ENCODE results near the gene FBXL7. TPM values are rescaled to one million over a fixed set of nuclear protein-coding genes. Genes with fewer than 3 reads are reported as not detected.
A peak's percentile ranks its signal among the peaks of the same experiment; 100 is the strongest.

Gene FBXL7
- polyA plus RNA-seq, 1 donor (not counting 4 experiments of a cell fraction or from before 2014, with no cell fraction given) = 0.22 TPM

DNA sequence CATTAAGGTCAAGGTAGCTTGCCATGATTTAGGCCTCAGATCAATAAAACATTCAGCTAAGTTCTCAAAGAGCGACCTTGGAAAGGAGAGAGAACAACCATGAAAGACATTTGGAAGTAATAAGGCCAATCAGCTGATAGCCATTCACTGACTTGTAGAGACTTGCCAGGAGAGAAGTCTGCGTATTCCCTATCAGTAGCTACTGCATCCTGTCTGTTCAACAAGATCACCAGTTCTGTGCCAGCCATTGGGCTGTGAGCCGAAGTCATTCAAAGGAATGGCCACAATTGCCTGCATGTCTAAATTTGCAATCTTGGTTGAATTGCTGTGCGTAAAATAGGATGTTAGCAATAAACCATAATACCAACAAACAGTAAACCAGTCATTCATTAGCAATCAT is 219.8 kb downstream of the FBXL7 start:
- no peaks in the 10 kb centered on the region for H3K27me3 ChIP-seq (ENCODE audit: control insufficient read depth, extremely low read depth, insufficient read depth, low read length)
- dilution Hi-C loops (cut with MboI; ENCODE audit: extremely low pct_ligation_motif_present, low sequenced_read_pairs) = no loop called here
- no peak overlapping the region for H3K4me2 ChIP-seq (ENCODE audit: control insufficient read depth, extremely low read depth, insufficient read depth, low read depth, low read length)
- H3K4me1 ChIP-seq (ENCODE audit: control insufficient read depth, extremely low read depth, insufficient read depth, low read length) = no peaks in the 10 kb centered on the region
- no peaks in the 10 kb centered on the region for H3K9me1 ChIP-seq (ENCODE audit: control insufficient read depth, extremely low read depth, insufficient read depth, low read length)
- DNase-seq (ENCODE audit: low read depth, low spot score) (no peak), FAIRE-seq (no peak)
- no peak overlapping the region for H3K9ac ChIP-seq (ENCODE audit: control insufficient read depth, extremely low read depth, insufficient read depth, low read length)
- TF ChIP-seq EZH2 (IDR thresholded peaks at IDR 0.05; ENCODE audit: low read length) = no peak
- TF ChIP-seq, protein P1, sequence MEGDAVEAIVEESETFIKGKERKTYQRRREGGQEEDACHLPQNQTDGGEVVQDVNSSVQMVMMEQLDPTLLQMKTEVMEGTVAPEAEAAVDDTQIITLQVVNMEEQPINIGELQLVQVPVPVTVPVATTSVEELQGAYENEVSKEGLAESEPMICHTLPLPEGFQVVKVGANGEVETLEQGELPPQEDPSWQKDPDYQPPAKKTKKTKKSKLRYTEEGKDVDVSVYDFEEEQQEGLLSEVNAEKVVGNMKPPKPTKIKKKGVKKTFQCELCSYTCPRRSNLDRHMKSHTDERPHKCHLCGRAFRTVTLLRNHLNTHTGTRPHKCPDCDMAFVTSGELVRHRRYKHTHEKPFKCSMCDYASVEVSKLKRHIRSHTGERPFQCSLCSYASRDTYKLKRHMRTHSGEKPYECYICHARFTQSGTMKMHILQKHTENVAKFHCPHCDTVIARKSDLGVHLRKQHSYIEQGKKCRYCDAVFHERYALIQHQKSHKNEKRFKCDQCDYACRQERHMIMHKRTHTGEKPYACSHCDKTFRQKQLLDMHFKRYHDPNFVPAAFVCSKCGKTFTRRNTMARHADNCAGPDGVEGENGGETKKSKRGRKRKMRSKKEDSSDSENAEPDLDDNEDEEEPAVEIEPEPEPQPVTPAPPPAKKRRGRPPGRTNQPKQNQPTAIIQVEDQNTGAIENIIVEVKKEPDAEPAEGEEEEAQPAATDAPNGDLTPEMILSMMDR (optimal IDR thresholded peaks at IDR 0.05 in 1 of 3, IDR thresholded peaks at IDR 0.05 in 1 of 3, conservative IDR thresholded peaks at IDR 0.05 in 1 of 3; ENCODE audit: extremely low read depth in 1 of 3, insufficient read depth in 2 of 3, low read length in 3 of 3) = no peak
- no peaks in the 10 kb centered on the region for H3K79me2 ChIP-seq (ENCODE audit: control insufficient read depth, insufficient read depth, low read length)
- no peak overlapping the region for H3K27ac ChIP-seq (ENCODE audit: control insufficient read depth, insufficient read depth, low read length)
- no peak overlapping the region for H3K4me3 ChIP-seq (ENCODE audit: control insufficient read depth in 2 of 3, extremely low read depth in 1 of 3, insufficient read depth in 2 of 3, low read depth in 1 of 3, low read length in 3 of 3)
- no peaks in the 10 kb centered on the region for H4K20me1 ChIP-seq (ENCODE audit: control insufficient read depth, extremely low read depth, insufficient read depth, low read length)
- no peaks in the 10 kb centered on the region for H3K9me3 ChIP-seq (ENCODE audit: control insufficient read depth, low read depth, low read length)
- no peaks in the 10 kb centered on the region for H3K36me3 ChIP-seq (ENCODE audit: control insufficient read depth in 2 of 2, extremely low read depth in 1 of 2, insufficient read depth in 2 of 2, low read length in 2 of 2)
- peak overlapping the region; percentile 10 for H2AFZ ChIP-seq (ENCODE audit: control insufficient read depth, low read length)

DNA sequence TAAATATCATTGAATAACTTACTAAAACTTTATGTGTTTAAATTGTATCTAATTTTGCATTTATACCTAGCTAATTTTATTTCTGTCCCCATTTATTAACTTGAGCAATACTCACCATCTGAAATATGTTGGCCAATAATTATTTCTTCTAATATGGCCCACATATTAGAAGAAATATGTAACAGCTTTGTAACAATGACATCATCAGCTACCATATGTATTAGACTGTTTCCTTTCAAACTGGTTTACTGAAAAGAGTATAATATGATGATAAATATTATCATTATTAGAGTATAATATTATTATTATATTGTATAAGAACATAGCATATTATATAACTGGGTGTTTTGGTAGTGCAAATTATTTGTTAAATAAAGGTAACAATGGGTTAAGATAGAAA is 220.5 kb downstream of the FBXL7 start:
- FAIRE-seq (no peak), DNase-seq (ENCODE audit: low read depth, low spot score) (no peak)
- no peak for TF ChIP-seq EZH2 (IDR thresholded peaks at IDR 0.05; ENCODE audit: low read length)
- Histone ChIP-seq H4K20me1 (ENCODE audit: control insufficient read depth, extremely low read depth, insufficient read depth, low read length) (no peaks in the 10 kb centered on the region), H3K36me3 (ENCODE audit: control insufficient read depth in 2 of 2, extremely low read depth in 1 of 2, insufficient read depth in 2 of 2, low read length in 2 of 2) (no peaks in the 10 kb centered on the region), H3K79me2 (ENCODE audit: control insufficient read depth, insufficient read depth, low read length) (no peaks in the 10 kb centered on the region), H3K27ac (ENCODE audit: control insufficient read depth, insufficient read depth, low read length) (no peak overlapping the region), H3K27me3 (ENCODE audit: control insufficient read depth, extremely low read depth, insufficient read depth, low read length) (no peaks in the 10 kb centered on the region), H3K4me1 (ENCODE audit: control insufficient read depth, extremely low read depth, insufficient read depth, low read length) (no peaks in the 10 kb centered on the region), H3K9me3 (ENCODE audit: control insufficient read depth, low read depth, low read length) (no peaks in the 10 kb centered on the region), H3K9ac (ENCODE audit: control insufficient read depth, extremely low read depth, insufficient read depth, low read length) (no peak overlapping the region), H3K4me3 (ENCODE audit: control insufficient read depth in 2 of 3, extremely low read depth in 1 of 3, insufficient read depth in 2 of 3, low read depth in 1 of 3, low read length in 3 of 3) (no peak overlapping the region), H2AFZ (ENCODE audit: control insufficient read depth, low read length) (no peak overlapping the region), H3K9me1 (ENCODE audit: control insufficient read depth, extremely low read depth, insufficient read depth, low read length) (no peaks in the 10 kb centered on the region), H3K4me2 (ENCODE audit: control insufficient read depth, extremely low read depth, insufficient read depth, low read depth, low read length) (no peak overlapping the region)
- dilution Hi-C loops (cut with MboI; ENCODE audit: extremely low pct_ligation_motif_present, low sequenced_read_pairs) = no loop called here

DNA sequence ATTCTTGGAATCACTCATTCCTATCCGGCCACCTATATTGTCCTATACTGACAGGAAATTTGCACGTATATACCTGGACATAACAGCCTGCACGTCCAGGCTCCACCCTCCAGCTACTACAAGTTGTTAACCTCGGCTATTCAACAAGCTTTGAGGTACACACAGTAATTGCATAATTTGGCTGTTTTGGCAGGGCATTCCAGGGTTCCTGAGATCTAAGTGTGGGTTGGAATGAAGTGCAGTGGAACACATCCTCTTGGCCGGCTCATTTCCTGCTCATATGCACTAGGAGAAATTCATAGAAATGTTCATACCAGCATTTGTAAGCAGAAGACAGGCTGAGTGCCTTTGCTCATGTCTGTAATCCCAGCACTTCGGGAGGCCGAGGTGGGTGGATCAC is 222.3 kb downstream of the FBXL7 start:
- no peaks in the 10 kb centered on the region for H3K79me2 ChIP-seq (ENCODE audit: control insufficient read depth, insufficient read depth, low read length)
- no peaks in the 10 kb centered on the region for H3K27me3 ChIP-seq (ENCODE audit: control insufficient read depth, extremely low read depth, insufficient read depth, low read length)
- H3K36me3 ChIP-seq (ENCODE audit: control insufficient read depth in 2 of 2, extremely low read depth in 1 of 2, insufficient read depth in 2 of 2, low read length in 2 of 2) = no peaks in the 10 kb centered on the region
- H3K27ac ChIP-seq (ENCODE audit: control insufficient read depth, insufficient read depth, low read length) = no peak overlapping the region
- no peak overlapping the region for H2AFZ ChIP-seq (ENCODE audit: control insufficient read depth, low read length)
- FAIRE-seq (no peak), DNase-seq (ENCODE audit: low read depth, low spot score) (no peak)
- no peaks in the 10 kb centered on the region for H3K4me1 ChIP-seq (ENCODE audit: control insufficient read depth, extremely low read depth, insufficient read depth, low read length)
- H3K9me3 ChIP-seq (ENCODE audit: control insufficient read depth, low read depth, low read length) = no peaks in the 10 kb centered on the region
- dilution Hi-C loops (cut with MboI; ENCODE audit: extremely low pct_ligation_motif_present, low sequenced_read_pairs) = no loop called here
- H3K4me2 ChIP-seq (ENCODE audit: control insufficient read depth, extremely low read depth, insufficient read depth, low read depth, low read length) = no peak overlapping the region
- H3K9ac ChIP-seq (ENCODE audit: control insufficient read depth, extremely low read depth, insufficient read depth, low read length) = no peak overlapping the region
- H4K20me1 ChIP-seq (ENCODE audit: control insufficient read depth, extremely low read depth, insufficient read depth, low read length) = no peaks in the 10 kb centered on the region
- TF ChIP-seq, protein P1 (optimal IDR thresholded peaks at IDR 0.05 in 1 of 3, IDR thresholded peaks at IDR 0.05 in 1 of 3, conservative IDR thresholded peaks at IDR 0.05 in 1 of 3; ENCODE audit: extremely low read depth in 1 of 3, insufficient read depth in 2 of 3, low read length in 3 of 3) = no peak
- no peak for TF ChIP-seq EZH2 (IDR thresholded peaks at IDR 0.05; ENCODE audit: low read length)
- no peak overlapping the region for H3K4me3 ChIP-seq (ENCODE audit: control insufficient read depth in 2 of 3, extremely low read depth in 1 of 3, insufficient read depth in 2 of 3, low read depth in 1 of 3, low read length in 3 of 3)
- H3K9me1 ChIP-seq (ENCODE audit: control insufficient read depth, extremely low read depth, insufficient read depth, low read length) = no peaks in the 10 kb centered on the region
